ENCODE measurements around the gene PLSCR3.

The PLSCR3 gene

GRCh38 chr17:7406235-7406825 is 12.0 kb upstream of the PLSCR3 start:
- peaks cover 14% of the 10 kb centered on the region for H3K4me1 ChIP-seq (ENCODE audit: insufficient read depth, low read length)
- no peaks in the 10 kb centered on the region for H3K9me3 ChIP-seq (ENCODE audit: control insufficient read depth, insufficient read depth, low read length)
- no peaks in the 10 kb centered on the region; the same call in 1 of the 2 replicates for H3K36me3 ChIP-seq (ENCODE audit: insufficient read depth, low read length)
- H3K9ac ChIP-seq (ENCODE audit: low read depth, low read length) = peak overlapping the region; percentile 77; the same call in 1 of the 2 replicates

- H3K4me1 ChIP-seq (ENCODE audit: insufficient read depth, low read length) = peaks cover 14% of the 10 kb centered on the region
- H3K9me3 ChIP-seq (ENCODE audit: control insufficient read depth, insufficient read depth, low read length) = no peaks in the 10 kb centered on the region
- H3K36me3 ChIP-seq (ENCODE audit: insufficient read depth, low read length) = no peaks in the 10 kb centered on the region; the same call in 1 of the 2 replicates
- peak overlapping the region; percentile 77 for H3K9ac ChIP-seq (ENCODE audit: low read depth, low read length)
Measured at GRCh38 chr17:7405350-7406234, 11.3 kb upstream of the PLSCR3 start.

- peaks cover 14% of the 10 kb centered on the region for H3K4me1 ChIP-seq (ENCODE audit: insufficient read depth, low read length)
- no peaks in the 10 kb centered on the region for H3K9me3 ChIP-seq (ENCODE audit: control insufficient read depth, insufficient read depth, low read length)
- peak overlapping the region; percentile 77 for H3K9ac ChIP-seq (ENCODE audit: low read depth, low read length)
- no peaks in the 10 kb centered on the region; the same call in 1 of the 2 replicates for H3K36me3 ChIP-seq (ENCODE audit: insufficient read depth, low read length)
Measured at GRCh38 chr17:7404737-7405349, 10.5 kb upstream of the PLSCR3 start.

DNA sequence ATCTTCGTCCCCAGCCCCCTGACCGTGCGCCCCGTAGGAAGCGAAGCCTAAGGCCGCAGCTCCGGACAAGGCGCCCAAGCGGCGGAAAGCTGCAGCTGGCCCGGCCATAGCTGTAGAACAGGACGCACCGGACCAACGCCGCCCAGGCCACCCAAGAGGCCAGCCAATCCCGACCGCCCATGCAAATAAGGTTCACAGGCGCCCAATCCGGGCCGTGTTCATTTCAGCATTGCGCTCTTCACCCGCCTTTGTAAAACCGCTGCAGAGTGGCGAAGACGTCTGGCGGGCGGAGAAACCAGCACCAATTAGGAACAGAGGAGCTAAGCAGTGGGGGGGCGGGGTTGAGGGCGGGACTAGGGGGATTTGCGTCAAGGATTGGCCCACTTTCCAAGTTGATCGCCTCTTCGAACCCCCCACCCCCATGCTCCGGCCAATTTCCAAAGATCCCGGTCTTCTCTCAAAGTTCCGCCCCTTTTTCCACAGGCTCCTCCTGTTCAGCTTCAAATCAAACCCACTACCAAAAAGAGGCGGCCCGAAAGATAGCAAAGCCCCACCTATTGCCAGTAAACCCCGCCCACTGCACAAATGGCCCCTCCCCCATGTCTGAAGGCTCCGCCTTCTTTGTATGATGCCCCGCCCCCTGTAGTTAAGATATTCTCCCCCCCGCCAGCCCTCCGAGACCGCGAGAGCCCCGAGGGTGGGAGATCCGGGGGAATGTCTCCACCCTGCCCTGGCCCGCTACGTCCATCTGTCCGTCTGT is 9.8 kb upstream of the PLSCR3 start, which contains the start of gene TMEM256:
TMEM256 (minus strand) TSS at position 121 of the 760 bp plus-strand sequence; CDS start at position 108, 13 bp downstream.
- Histone ChIP-seq H3K4me1 (ENCODE audit: insufficient read depth, low read length) (peaks cover 14% of the 10 kb centered on the region), H3K9ac (ENCODE audit: low read depth, low read length) (peak within 1 kb of the TSS; percentile 77), H3K36me3 (ENCODE audit: insufficient read depth, low read length) (no peaks in the 10 kb centered on the region; the same call in 1 of the 2 replicates), H3K9me3 (ENCODE audit: control insufficient read depth, insufficient read depth, low read length) (no peaks in the 10 kb centered on the region)

- no peaks in the 10 kb centered on the region for H3K9me3 ChIP-seq (ENCODE audit: control insufficient read depth, insufficient read depth, low read length)
- peak overlapping the region; percentile 77 for H3K9ac ChIP-seq (ENCODE audit: low read depth, low read length)
Measured at GRCh38 chr17:7403727-7403976, 9.3 kb upstream of the PLSCR3 start.

DNA sequence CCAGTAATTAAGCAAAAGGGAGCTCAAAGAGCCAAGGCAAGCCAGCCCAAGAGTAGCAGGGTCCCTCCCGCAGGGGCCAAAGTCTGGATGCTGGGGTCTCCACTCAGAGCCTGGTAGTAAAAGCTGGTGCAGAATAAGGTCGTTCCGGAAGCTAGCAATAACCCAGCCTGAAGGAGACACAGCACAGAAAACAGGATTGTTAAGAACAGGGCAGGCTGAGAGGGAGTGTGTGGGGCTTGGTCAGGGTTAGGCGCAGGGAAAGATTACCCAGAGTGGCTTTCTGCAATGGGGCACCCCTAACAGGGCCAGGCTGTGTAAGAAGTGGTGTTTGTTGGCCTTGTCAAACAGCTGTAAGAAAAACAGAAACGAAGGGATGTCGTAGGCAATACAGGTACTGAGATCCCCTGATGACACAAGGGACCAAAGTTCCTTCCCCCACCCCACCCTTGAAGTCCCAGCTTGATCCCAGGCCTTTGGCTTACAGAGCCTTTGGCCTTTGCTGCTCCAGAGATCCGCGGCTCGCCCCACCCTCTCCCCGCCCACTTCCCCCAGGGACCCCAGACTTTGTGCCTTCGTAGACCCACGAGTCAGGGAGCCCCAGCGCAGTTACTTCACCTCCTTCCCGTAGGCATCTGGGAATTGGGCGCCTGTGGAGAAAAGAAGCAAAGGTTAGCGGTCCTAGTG is 8.9 kb upstream of the PLSCR3 start:
- no peaks in the 10 kb centered on the region for H3K9me3 ChIP-seq (ENCODE audit: control insufficient read depth, insufficient read depth, low read length)
- H3K9ac ChIP-seq (ENCODE audit: low read depth, low read length) = peak overlapping the region; percentile 77
- peaks cover 14% of the 10 kb centered on the region for H3K4me1 ChIP-seq (ENCODE audit: insufficient read depth, low read length)
- H3K36me3 ChIP-seq (ENCODE audit: insufficient read depth, low read length) = no peaks in the 10 kb centered on the region; the same call in 1 of the 2 replicates

More at GRCh38 chr17:7403727-7403976, 9.3 kb upstream of the PLSCR3 start:
- Histone ChIP-seq H3K36me3 (ENCODE audit: insufficient read depth, low read length) (no peaks in the 10 kb centered on the region; the same call in 1 of the 2 replicates), H3K4me1 (ENCODE audit: insufficient read depth, low read length) (peaks cover 14% of the 10 kb centered on the region)

GRCh38 chr17:7398612-7399011 is 4.3 kb upstream of the PLSCR3 start:
- Histone ChIP-seq H3K9me3 (ENCODE audit: control insufficient read depth, insufficient read depth, low read length) (no peaks in the 10 kb centered on the region), H3K4me1 (ENCODE audit: insufficient read depth, low read length) (peaks cover 6% of the 10 kb centered on the region), H3K36me3 (ENCODE audit: insufficient read depth, low read length) (no peaks in the 10 kb centered on the region; the same call in 1 of the 2 replicates), H3K9ac (ENCODE audit: low read depth, low read length) (no peak overlapping the region)

- Histone ChIP-seq H3K9me3 (ENCODE audit: control insufficient read depth, insufficient read depth, low read length) (no peaks in the 10 kb centered on the region), H3K9ac (ENCODE audit: low read depth, low read length) (no peak overlapping the region)
Measured at GRCh38 chr17:7396147-7396546, 1.8 kb upstream of the PLSCR3 start.

DNA sequence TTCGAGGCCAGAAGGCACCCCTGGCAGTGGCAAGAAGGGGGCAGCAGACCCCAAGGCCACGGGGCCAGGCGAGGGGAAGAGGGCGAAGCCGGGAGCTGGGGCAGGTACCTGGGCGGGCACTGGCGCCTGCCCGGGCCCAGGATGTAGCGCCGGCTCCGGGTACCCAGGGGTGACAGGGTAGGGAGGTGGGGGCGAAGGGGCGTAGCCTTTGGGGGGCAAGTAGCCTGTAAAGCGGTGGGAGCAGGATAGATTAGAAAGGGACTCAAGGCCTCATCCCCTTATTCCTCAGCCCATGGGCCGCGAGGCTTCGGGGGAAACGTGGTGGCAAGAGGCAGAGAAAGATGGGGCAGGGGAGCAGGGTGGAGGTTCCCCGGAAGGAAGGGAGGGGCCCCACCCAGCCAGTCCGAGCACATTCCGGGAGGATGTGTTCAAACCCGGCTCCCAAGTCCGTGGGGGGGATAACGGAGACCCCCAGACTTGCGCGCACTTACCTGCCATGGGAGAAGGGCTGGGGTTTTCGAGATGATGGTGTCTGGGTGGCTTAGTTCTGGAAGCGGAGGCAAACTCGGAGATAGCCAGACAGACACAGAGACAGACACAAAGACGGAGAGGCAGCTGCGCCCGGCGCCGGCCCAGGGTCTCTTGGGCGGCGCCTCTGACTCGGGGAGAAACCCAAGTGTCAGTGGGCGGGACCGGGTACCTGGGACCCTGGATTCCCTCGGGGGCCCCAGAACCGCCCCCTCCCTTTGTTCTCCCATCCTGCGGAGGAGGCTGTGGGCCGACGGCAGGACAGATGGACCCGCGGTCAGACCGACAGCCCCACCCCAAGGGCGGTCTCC is 493 bp downstream of the PLSCR3 start:
- Histone ChIP-seq H3K4me1 (ENCODE audit: insufficient read depth, low read length) (peaks cover 6% of the 10 kb centered on the region; the same call in 1 of the 2 replicates), H3K36me3 (ENCODE audit: insufficient read depth, low read length) (peaks cover 3% of the 10 kb centered on the region; the same call in 1 of the 2 replicates), H3K9ac (ENCODE audit: low read depth, low read length) (peak overlapping the region; percentile 78), H3K9me3 (ENCODE audit: control insufficient read depth, insufficient read depth, low read length) (no peaks in the 10 kb centered on the region)

More at GRCh38 chr17:7396147-7396546, 1.8 kb upstream of the PLSCR3 start:
- Histone ChIP-seq H3K36me3 (ENCODE audit: insufficient read depth, low read length) (peaks cover 3% of the 10 kb centered on the region; the same call in 1 of the 2 replicates), H3K4me1 (ENCODE audit: insufficient read depth, low read length) (peaks cover 2% of the 10 kb centered on the region; the same call in 1 of the 2 replicates)

GRCh38 chr17:7392696-7393612 is 1.4 kb downstream of the PLSCR3 start:
- peaks cover 3% of the 10 kb centered on the region; the same call in 1 of the 2 replicates for H3K36me3 ChIP-seq (ENCODE audit: insufficient read depth, low read length)
- peak overlapping the region; percentile 78; the same call in 1 of the 2 replicates for H3K9ac ChIP-seq (ENCODE audit: low read depth, low read length)
- H3K4me1 ChIP-seq (ENCODE audit: insufficient read depth, low read length) = peaks cover 6% of the 10 kb centered on the region; the same call in 1 of the 2 replicates
- no peaks in the 10 kb centered on the region for H3K9me3 ChIP-seq (ENCODE audit: control insufficient read depth, insufficient read depth, low read length)

GRCh38 chr17:7391307-7391706 is 3.0 kb downstream of the PLSCR3 start:
- Histone ChIP-seq H3K36me3 (ENCODE audit: insufficient read depth, low read length) (peaks cover 3% of the 10 kb centered on the region; the same call in 1 of the 2 replicates), H3K9me3 (ENCODE audit: control insufficient read depth, insufficient read depth, low read length) (no peaks in the 10 kb centered on the region), H3K9ac (ENCODE audit: low read depth, low read length) (no peak overlapping the region), H3K4me1 (ENCODE audit: insufficient read depth, low read length) (peaks cover 6% of the 10 kb centered on the region; the same call in 1 of the 2 replicates)
